NB4 (cell line): ENCODE data around the gene NDUFS8.

Experiments used
- DNase-seq: peaks from one replicate; pipeline ENCODE4 v3.0.0; 2010; ENCODE audit warnings: low read depth
- H3K4me3 ChIP-seq: one replicate; pipeline ENCODE4 v1.5.1; 2011; ENCODE audit warnings: mild to moderate bottlenecking, low read depth, low read length, moderate library complexity
- MAX ChIP-seq: IDR thresholded peaks from 2 replicates; pipeline ENCODE4 v1.6.1; 2011; ENCODE audit warnings: low read depth, low read length
- MYC ChIP-seq: IDR thresholded peaks from 2 replicates; pipeline ENCODE4 v1.6.1; 2011; ENCODE audit warnings: low read depth, low read length
- POLR2A ChIP-seq: IDR thresholded peaks from 2 replicates; pipeline ENCODE4 v1.6.1; 2011; ENCODE audit warnings: mild to moderate bottlenecking; ENCODE audit not compliant: insufficient read length; ENCODE audit errors: extremely low read depth
- TF ChIP-seq, protein P1 (sequence below): IDR thresholded peaks from one replicate; pipeline ENCODE4 v1.5.1; 2012; ENCODE audit warnings: low read depth, low read length

The NDUFS8 gene

DNA sequence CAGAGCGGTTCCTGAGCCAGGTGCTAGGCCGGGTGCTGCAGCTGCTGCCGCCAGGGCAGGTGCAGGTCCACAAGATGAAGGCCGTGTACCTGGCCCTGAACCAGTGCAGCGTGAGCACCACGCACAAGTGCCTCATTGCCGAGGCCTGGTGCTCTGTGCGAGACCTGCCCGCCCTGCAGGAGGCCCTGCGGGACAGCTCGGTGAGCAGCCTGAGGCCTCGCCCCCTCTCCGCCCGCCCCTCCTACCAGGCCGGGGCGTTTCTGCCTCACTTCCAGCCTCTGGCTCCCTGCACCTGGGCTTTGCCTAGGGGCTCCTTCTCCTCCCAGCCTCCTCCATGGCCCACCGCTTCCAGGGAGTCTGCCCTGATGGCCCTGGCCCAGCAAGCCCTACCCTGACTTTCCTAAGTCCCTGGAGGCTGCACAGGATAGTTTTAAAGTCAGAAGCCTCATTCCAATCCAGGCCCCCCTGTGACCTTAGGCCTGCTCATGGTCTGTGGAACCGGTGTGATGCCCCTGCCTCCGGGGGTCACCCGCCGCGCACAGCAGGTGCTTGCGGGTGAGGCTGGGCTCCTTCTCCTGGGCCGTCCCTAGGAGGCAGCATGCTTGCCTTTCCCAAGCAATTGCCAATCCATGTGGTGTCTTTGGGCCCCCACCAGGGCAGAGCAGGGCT lies 13.8 kb downstream of the NDUFS8 start:
- DNase-seq: no peak
- TF ChIP-seq MAX: no peak
- TF ChIP-seq, protein P1, sequence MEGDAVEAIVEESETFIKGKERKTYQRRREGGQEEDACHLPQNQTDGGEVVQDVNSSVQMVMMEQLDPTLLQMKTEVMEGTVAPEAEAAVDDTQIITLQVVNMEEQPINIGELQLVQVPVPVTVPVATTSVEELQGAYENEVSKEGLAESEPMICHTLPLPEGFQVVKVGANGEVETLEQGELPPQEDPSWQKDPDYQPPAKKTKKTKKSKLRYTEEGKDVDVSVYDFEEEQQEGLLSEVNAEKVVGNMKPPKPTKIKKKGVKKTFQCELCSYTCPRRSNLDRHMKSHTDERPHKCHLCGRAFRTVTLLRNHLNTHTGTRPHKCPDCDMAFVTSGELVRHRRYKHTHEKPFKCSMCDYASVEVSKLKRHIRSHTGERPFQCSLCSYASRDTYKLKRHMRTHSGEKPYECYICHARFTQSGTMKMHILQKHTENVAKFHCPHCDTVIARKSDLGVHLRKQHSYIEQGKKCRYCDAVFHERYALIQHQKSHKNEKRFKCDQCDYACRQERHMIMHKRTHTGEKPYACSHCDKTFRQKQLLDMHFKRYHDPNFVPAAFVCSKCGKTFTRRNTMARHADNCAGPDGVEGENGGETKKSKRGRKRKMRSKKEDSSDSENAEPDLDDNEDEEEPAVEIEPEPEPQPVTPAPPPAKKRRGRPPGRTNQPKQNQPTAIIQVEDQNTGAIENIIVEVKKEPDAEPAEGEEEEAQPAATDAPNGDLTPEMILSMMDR: no peak
- no peak for TF ChIP-seq POLR2A
- TF ChIP-seq MYC: no peak
- no peak overlapping the region for H3K4me3 ChIP-seq

GRCh38 chr11:68044898-68045351 lies 14.4 kb downstream of the NDUFS8 start:
- TF ChIP-seq MYC: no peak
- no peak for TF ChIP-seq MAX
- no peak for TF ChIP-seq POLR2A
- TF ChIP-seq, protein P1: no peak
- H3K4me3 ChIP-seq: no peak overlapping the region
- no peak for DNase-seq

- TF ChIP-seq MAX (no peak), MYC (no peak)
- TF ChIP-seq, protein P1: no peak
- no peak for DNase-seq
- no peak overlapping the region for H3K4me3 ChIP-seq
Observed at GRCh38 chr11:68047437-68048290, 17.2 kb downstream of the NDUFS8 start.

GRCh38 chr11:68048681-68049508 lies 18.4 kb downstream of the NDUFS8 start:
- no peak overlapping the region for H3K4me3 ChIP-seq
- TF ChIP-seq POLR2A (no peak), MAX (no peak), MYC (no peak)
- TF ChIP-seq, protein P1: no peak
- DNase-seq: peak; percentile 8

GRCh38 chr11:68049509-68050370 lies 19.3 kb downstream of the NDUFS8 start:
- H3K4me3 ChIP-seq: no peak overlapping the region
- no peak for TF ChIP-seq MYC
- TF ChIP-seq MAX: no peak
- no peak for TF ChIP-seq POLR2A
- TF ChIP-seq, protein P1: no peak
- no peak for DNase-seq
